GM19025 (cell line): Measurements from ENCODE around the gene PSMD12.
A peak's percentile ranks its signal among the peaks of the same experiment; 100 is the strongest.
"Not testable (repeated sequence)": the region's sequence is repeated elsewhere in the genome, so short reads cannot be mapped to it uniquely, and the experiment has no call there.

Experiments
- ATAC-seq: cut with Tn5 transposase; IDR thresholded peaks from one replicate; pipeline ENCODE4 v1.9.1; 2021; ENCODE audit warnings: mild to moderate bottlenecking, low read depth, moderate library complexity; ENCODE audit not compliant: unreplicated experiment

PSMD12 gene

DNA sequence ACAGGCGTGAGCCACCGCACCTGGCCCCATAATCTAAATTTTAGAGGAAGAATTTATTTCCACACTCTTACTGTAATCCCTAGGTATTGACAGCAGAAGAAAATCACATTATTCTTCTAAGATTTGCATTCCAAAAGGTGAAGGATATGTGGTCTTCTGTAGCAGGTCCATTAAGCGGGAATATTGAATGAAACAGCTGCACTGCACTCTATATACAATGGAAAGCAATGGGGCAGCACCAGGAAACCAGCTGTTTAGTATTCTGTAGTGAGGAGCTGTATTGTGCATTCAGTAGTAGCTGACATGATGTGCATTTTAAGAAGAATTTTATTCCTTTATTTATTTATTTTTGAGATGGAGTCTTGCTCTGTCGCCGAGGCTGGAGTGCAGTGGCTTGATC is 49.6 kb downstream of the PSMD12 start:
- no peak for ATAC-seq

DNA sequence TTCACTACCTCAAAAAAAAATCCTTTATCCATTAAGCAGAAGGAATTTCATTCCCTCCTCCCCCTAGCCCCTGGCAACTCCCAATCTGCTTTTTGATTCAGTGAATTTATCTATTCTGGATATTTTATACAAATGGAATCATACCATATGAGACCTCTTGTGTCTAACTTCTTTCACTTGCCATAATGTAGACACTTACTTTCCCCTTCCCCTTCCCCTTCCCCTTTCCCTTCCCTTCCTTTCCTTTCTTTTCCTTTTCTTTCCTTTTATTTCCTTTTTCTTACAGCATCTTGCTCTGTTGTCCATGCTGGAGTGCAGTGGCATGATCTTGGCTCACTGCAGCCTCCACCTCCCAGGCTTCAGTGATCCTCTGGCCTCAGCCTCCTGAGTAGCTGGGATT is 50.5 kb downstream of the PSMD12 start:
- ATAC-seq: no peak

DNA sequence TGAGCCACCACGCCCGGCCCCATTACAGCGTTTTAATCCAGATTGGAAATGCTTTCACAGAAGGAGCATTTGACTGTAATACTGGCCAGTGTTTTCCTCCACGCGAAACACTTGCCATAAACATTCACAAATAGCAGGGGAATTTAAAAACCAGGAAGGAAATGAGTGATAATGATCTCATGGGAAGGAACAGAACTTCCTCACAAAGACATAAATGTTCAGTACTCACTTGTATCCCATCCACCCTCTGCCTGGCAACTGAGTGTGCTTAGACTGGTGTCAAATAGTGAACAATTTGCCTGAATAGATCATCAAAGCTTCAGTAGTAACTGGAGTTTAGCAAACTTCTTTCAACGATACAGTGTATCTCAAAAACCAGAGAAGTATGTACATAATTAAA is 54.1 kb downstream of the PSMD12 start:
- no peak for ATAC-seq

DNA sequence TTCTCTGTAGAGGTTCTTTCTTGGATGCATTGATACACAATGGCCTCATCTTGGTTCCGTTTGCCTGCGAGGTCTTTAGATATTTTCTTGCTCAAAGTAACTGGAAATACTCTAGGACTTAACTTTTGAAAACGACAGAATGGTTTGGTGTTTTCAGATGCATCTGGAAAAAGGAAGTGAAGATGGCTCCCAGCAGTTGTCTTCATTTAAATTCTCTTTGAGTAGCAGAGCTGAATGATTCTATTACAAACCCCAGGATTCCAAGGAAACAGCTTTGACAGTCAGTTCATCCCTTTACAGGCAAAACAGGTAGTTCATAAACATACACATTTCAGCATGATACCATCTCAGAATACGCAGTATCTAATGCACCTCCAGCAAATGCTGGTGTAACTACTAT is 54.8 kb downstream of the PSMD12 start:
- no peak for ATAC-seq

DNA sequence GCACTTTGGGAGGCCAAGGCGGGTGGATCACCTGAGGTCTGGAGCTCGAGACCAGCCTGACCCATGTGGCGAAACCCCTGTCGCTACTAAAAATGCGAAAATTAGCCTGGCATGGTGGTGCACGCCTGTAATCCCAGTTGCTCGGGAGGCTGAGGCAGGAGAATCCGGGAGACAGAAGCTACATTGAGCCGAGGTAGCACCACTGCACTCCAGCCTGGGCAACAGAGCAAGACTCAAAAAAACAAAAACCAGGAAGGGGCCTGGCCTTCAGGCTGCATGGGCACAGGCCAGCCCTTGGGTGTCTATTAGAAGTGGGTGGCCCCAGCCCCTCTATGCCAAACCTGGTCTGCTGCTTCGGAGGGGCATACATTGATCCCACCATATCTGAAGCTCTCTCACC is 56.0 kb downstream of the PSMD12 start:
- ATAC-seq: no peak

DNA sequence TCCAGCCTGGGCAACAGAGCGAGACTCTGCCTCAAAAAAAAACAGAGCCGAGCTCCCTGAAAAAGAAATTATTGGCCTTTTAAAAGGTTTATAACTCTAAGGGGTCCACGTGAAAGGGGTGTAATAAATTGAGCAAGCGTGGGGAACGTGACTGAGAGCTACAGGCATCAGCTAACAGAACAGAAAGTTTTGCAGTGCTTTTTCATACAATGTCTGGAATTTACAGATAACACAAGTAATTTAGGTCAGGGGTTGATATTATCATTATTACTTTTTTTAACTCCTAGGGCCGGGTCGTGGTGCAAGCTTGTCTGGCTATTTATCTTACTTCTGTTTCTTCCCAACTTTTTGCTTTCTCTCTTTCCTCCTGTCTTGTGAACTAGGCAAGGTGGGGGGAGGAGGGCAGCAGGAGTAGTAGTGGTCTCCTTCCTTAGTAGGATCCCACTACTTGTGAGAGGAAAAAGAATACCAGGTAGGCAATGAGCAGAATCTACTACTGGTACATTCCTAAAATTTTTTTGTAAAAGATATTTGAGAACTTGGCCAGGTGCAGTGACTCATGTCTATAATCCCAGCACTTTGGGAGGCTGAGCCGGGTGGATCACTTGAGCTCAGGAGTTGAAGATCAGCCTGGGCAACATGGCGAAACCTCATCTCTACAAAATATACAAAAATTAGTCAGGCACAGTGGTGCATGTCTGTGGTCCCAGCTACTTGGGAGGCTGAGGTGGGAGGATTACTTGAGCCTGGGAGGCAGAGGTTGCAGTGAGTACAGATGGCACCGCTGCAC is 60.7 kb downstream of the PSMD12 start:
- ATAC-seq: not testable (repeated sequence)

DNA sequence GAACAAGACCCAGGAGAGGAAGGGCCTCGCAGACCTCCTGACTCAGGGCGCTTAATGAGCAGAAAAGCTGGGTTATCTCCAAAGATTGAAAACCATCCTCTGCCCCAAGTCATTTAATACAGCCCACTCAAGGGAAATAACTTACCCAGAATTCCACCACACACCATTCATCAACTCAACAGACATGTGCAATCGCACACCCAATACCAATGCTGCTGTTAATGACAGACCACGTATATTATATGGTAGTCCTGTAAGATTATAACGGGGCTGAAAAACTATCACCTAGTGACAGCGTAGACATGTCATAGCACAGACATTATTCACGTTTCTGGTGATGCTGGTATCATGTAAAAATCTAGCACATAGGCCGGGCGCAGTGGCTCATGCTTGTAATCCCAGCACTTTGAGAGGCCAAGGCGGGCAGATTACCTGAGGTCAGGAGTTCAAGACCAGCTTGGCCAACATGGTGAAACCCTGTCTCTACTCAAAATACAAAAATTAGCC is 68.9 kb downstream of the PSMD12 start:
- ATAC-seq: no peak

DNA sequence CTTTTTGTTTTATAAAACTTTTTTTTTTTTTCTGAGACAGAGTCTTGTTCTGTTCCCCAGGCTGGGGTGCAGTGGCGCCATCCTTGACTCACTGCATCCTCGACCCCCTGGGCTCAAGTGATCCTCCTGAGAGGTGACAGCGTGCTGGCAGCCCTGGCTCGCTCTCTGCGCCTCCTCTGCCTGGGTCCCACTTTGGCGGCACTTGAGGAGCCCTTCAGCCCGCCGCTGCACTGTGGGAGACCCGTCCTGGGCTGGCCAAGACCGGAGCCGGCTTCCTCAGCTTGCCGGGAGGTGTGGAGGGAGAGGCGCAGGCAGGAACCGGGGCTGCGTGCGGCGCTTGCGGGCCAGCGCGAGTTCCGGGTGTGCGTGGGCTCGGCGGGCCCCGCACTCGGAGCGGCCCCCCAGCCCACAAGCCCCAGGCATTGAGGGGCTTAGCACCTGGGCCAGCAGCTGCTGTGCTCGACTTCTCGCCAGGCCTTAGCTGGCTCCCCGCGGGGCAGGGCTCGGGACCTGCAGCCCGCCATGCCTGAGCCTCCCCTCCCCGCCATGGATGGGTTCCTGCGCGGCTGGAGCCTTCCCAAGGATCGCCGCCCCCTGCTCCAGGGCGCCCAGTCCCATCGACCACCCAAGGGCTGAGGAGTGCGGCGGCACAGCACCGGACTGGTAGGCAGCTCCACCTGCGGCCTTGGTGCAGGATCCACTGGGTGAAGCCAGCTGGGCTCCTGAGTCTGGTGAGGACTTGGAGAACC is 71.8 kb downstream of the PSMD12 start:
- no peak for ATAC-seq

DNA sequence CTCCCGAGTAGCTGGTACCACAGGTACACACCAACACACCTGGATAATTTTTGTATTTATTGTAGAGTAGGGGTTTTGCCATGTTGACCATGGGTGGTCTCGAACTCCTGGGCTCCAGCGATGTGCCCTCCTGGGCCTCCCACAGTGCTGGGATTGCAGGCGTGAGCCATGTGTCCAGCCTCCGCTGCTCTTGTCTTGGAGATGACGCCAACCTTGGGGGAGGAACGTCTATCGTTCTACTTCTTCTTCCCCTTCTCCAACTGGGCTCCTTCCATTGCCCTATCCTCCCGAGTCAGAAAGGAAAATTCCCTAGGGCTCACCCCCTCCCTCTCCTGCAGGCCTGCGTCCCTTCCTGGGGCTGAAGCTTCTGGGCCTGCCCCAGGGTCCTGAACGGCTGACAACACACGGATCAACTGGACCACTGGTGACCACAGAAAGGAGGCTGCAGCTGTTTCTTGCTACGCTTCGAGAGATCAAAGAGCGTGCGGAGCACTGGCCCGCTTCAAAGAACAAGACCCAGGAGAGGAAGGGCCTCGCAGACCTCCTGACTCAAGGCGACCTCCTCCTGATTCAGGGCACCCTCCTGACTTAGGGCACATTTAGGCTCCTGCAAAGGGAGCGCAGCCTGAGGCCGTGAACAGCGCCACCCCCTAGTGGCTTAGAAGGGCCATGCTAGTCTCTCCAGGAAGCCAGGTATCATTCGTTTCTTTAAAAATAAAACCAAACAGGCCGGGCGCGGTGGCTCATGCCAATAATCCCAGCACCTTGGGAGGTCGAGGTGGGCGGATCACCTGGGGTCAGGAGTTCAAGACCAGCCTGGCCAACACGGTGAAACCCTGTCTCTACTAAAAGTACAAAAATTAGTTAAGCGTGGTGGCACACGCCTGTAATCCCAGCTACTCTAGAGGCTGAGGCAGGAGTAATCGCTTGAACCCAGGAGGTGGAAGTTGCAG is 72.8 kb downstream of the PSMD12 start:
- peak; percentile 57 for ATAC-seq

DNA sequence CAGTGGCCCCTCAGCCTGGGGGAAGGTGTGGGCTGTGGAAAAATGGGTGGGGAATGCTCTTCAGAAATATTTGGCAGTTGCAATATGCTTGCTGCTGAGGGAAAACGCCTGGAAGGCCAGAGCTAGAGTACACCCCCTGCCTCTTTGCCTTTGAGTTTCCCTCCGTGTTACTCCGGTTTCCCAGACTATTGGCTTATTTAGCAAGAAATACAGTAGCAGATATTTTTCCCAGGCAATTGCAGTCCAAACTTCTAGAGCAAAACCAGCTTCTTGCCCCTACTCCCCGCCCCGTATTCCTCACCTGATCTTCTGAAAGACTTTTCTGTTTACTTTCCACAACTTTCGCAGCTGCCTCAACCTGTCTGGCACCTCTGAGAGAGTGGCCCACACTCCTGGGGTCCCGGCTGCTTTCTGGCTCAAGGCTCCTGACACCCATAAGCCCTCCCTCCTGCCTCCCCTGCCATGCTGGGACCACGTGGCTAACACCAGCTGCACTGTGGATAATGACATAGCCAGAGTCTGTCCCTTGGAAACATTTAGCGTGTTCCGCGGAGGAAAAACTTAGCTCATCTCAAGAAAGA is 75.6 kb downstream of the PSMD12 start:
- ATAC-seq: no peak

DNA sequence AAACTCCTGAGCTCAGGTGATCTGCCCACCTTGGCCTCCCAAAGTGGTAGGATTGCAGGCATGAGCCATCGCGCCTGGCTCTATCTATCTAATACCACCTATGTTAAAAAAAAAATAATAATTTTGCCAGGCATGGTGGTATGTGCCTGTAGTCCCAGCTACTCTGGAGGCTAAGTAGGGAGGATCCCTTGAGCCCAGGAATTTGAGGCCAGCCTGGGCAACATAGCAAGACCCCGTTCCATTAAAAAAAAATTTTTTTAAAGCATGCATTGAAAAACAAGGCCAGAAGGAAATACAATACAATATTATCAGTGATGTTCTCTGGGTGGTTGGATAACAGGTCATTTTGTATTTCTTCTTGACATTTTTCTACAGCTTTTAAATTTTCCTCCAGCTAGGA is 76.1 kb downstream of the PSMD12 start:
- ATAC-seq: no peak

DNA sequence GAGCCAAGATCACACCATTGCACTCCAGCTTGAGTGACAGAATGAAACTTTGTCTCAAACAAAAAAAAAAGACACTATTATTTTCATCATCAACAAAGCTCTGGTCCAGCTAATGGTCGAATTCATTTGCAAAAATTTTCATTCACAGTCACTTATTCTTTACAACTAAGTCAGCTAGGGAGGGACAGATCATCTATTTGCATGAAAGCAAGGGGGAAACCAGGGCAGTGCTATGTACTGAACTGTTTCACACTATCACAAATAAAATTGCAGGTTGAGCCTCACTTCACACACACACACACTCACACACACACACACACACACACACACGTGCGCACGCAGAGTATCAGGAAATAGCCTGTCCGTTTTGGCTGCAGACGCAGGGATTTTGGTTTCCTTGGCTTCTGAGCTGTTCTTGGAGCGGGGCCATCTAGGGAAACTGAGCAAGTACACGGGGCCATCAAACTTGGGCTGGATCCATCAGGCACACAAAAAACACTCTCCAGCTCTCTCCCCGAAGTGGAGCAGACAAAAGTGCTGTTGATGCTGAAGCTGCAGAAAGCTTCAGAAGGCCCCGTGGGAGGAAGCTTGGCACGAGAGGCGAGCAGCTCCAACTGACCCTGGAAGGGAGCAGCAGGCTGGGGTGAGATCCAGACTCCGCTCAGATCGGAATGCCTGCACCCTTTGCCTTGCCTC is 77.0 kb downstream of the PSMD12 start:
- no peak for ATAC-seq
